NCI-H1930 (cell line): Measurements from ENCODE around the gene TFIP11.

Source experiments
- DNase-seq, 2 experiments: peaks; one replicate each; lab custom pipeline; 2025; lab: John Stamatoyannopoulos, UW

The TFIP11 gene

DNA sequence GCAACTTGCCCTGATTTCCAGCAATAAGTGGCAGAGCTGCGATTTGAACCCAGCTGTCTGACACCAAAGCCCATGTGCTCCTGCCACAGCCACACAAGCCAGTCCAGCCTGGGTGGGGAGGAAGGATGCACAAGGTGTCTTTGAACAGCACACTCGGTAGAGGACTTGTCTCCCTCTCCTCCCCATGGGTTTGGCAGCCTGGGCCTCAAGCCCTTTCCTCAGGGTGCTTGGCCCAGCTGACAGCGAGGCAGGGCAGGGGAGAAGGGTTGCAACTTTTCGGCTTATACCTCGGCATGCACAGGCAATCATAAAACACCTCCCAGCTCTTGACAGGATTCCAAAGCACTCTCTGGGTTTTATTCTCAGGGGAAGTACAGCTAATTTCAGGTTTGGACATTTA is 63.9 kb downstream of the TFIP11 start:
- no peak for DNase-seq

DNA sequence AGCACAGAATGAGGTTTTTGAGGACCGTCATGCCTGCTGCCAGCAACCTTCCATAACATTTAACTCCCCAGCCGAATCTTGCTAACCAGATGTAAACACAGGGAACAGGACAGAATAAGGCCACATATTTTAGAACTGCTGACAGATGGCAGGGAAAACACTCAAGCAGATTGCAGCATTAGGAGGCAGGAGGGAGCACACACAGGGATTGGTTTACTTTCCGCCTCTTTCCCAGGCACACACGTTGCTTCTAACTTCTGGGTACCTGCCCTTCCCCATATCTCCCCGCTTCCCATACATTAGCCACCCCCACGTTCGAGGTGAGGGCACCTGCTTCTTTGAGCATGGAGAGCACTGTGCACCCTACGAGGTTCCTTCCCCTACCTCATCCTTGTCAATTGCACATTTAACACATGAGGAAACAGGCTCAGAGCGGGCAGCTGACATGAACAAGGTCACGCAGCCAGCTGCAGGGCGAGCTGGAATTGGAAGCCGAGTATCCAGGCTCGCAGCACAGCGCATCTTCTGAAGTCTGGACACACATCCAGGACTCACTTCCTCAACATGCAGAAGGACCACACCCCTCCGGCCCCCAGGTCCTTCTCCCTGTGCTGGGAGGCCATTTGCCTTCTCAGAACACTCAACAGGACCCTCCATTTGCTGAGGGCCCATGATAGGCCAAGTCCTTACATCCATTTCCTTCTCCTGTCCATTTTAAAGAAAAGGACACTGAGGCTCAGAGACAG is 64.5 kb downstream of the TFIP11 start:
- DNase-seq = no peak

DNA sequence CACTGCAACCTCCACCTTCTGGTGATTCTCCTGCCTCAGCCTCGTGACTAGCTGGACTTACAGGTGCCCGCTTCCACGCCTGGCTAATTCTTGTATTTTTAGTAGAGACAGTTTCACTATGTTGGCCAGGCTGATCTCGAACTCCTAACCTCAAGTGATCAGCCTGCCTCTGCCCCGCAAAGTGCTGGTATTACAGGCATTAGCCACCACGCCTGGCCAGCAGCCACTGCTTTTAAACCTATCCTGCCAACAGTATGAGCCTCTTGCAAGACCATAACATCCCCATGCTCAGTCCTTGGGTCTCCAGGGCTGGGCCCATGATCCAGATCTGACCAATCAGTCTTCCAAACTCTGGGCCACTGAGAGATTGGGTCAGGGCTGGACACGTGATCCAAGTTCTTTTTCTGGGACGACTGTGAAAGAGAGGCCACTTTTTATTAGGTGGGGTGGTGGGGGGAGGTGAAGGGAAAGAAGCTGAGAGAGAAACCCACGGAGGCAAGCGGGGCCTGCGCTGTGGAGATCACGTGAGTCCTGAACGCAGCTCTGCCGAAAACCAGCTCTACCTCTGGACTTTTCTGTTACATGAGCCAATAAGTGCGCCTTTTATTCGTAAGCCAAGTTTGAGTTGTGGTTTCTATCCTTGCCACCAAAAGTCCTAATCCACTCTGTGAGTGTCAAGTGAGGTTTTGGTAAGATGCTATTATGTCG is 65.3 kb downstream of the TFIP11 start:
- DNase-seq = no peak

DNA sequence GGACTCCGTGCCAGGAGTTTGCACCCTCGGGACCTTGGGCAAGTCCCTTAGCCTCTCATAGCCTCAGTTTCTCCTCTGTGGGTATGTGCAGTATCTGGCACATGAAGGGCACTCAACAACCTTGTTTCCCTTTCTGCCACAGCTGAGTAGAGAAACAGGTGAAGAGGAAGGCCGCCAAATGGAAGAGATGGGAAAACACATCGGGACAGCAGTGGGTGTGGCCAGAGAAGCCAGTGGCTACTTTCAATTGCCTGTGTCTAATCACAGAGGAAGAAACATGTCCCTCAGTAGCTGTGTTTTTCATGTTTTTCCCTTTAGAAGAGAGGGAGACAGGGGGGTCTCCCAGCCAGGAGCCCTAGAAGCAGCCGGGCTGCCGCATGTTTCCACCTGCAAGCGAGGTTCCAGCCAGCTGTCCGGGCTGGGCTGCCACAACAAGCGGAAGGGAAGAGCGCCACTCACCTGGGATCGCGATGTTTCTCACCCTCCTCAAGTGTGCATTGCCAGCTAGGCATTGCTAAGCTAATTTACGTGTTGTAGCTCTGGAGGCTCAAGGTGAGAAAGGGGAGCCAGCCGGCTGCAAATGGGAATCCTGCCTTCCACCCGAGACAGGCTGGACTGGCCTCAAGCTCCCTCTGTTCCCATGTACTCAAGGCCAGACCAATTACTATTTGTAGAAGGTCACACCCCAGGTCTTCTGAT is 66.5 kb downstream of the TFIP11 start:
- DNase-seq = no peak

DNA sequence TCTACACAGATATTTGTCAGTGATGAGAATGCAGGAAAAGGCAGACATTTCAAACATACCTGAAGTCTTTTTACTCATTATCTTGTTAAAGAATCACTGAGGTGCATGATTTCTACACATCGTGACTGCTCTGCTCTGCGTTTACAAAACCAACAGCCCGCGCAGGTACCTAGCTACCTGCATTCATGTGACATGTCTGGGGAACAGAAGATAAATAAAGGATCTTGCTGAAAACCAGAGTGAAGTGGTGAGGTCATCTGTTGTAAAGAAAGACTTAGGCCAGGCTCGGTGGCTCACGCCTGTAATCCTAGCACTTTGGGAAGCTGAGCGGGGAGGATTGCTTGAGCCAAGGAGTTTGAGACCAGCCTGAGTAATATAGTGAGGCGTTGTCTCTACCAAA is 67.5 kb downstream of the TFIP11 start:
- no peak for DNase-seq

DNA sequence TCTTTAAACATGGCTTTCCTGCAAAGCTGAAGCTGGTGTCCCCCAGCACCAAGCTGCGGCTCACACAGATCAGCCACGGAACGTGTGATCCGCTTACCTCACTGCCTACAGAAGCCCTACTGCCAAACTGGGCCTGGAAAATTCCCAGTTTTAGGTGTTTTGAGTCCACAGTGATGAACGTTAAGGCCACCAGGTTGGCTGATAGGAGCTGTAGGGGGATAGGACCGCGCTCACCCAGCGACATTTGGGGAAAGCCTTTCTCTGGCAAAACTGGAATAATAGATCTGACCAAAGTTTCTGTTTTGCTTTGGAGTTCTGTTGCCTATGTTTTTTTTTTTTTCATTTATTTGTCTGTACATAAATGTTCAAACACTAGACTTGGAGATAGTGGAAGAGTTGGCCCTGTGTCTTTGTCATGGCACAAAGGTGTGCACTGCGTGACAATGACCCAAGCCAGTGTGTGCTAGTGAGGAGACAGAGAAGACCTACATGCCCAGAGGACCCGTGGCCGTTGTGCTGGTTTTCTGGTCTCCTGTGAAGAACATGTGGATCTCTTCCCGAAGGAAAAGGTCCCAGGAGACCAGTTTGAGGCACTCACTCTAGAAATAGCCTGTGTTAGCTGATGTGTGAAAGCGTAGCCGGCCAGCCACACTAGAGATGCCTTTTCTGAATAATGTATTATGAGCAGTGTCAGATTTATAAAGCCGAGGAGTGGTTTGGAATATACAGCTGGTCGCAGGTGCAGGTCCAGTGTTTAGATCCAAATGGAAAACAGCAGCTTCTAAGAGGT is 68.2 kb downstream of the TFIP11 start:
- DNase-seq = no peak

DNA sequence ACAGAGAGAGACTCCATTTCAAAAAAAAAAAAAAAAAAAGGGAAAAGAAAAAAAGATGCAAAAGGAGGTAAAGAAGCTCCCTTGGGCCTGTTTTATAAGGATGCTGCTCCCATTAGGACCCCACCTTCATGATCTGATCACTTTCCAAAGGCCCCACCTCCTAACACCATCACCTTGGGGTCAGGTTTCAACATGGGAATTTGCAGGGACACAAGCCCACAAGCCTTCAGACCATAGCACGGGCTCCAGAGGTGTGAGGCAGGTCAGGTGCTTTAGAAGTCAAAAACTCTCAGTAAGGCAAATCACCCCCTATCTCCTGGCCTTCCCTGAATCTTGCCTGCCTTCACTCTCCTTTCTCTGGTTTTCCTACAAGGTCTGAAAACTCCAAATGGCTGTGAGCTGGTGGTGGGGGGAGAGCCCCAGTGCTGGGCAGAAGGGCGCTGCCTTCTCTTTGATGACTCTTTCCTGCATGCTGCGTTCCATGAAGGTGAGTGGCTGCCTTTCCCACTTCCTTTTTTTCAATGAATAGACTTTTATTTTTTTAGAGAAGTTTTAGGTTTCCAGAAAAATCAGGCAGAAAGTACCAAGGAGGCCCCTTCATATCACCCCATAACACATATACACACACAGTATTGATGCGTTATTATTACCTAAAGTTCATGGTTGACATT is 70.1 kb downstream of the TFIP11 start:
- no peak for DNase-seq
